Body of pancreas (tissue), 4 donors: Measurements from ENCODE around the gene SLC41A1. TPM values are rescaled to one million over a fixed set of nuclear protein-coding genes. Genes with fewer than 3 reads are reported as not detected.
A peak's percentile ranks its signal among the peaks of the same experiment; 100 is the strongest.

Experiments
- ATAC-seq: fragments of 150-250 bp; one replicate; pipeline ENCODE4 v1.9.1; 2016
- DNase-seq, 4 donors: peaks; one replicate each; pipeline ENCODE4 v3.0.0-alpha.2; 2019
- H3K27ac ChIP-seq, 4 donors: fragments of 200-600 bp; sonication (generic); 1 replicate in 3 of 4; 2 replicates in 1 of 4; pipeline versions ENCODE4 v1.5.1 to v1.6.1; 2016 to 2019; ENCODE audit warnings: mild to moderate bottlenecking in 1 of 4, mixed read lengths in 1 of 4, moderate library complexity in 1 of 4
- H3K27me3 ChIP-seq, 2 donors: fragments of 200-600 bp; sonication (generic); one replicate each; pipeline ENCODE4 v1.6.0; 2016; ENCODE audit warnings: mild to moderate bottlenecking in 1 of 2
- H3K36me3 ChIP-seq, 2 donors: fragments of 200-600 bp; sonication (generic); replicated peaks in 1 of 2; 2 replicates each; pipeline ENCODE4 v1.5.1; 2016; ENCODE audit warnings: low read depth in 2 of 2; ENCODE audit not compliant: insufficient read depth in 1 of 2
- H3K4me1 ChIP-seq: fragments of 200-600 bp; sonication (generic); one replicate; pipeline ENCODE4 v1.6.0; 2016
- H3K4me3 ChIP-seq, 2 donors: fragments of 200-600 bp; sonication (generic); 1 replicate in 1 of 2; 2 replicates in 1 of 2; pipeline ENCODE4 v1.5.1; 2016 to 2019
- H3K9me3 ChIP-seq, 3 donors: fragments of 200-600 bp; sonication (generic); 1 replicate in 2 of 3; 2 replicates in 1 of 3; pipeline ENCODE4 v1.5.1; 2016
- CTCF ChIP-seq, 7 experiments: fragments of 450-650 bp in 4 of 7; fragments of 200-600 bp in 3 of 7; sonication (generic) in 3 of 7; IDR thresholded peaks; one replicate each; pipeline ENCODE4 v1.5.1; 2016 to 2019; ENCODE audit warnings: antibody characterized with exemption in 7 of 7
- POLR2A ChIP-seq, 3 donors: fragments of 450-650 bp; IDR thresholded peaks; one replicate each; pipeline ENCODE4 v1.6.1; 2016; ENCODE audit warnings: antibody characterized with exemption in 3 of 3, mild to moderate bottlenecking in 2 of 3
- WGBS, 2 donors: methylation state at CpG; one replicate each; pipeline ENCODE4 v1.1.5; 2017; 5-methylcytosine and 5-hydroxymethylcytosine counted together
- intact Hi-C: fragments of 100-400 bp; cut with DNase I; formaldehyde crosslinking; loops from one replicate; pipeline ENCODE4 v1.15.1; 2023
- total RNA-seq, 2 donors: library from RNA; depleted of rRNA; stranded (reverse); fragments of >200 nt; gene quantifications; one replicate each; pipeline ENCODE4 v1.1.0, GENCODE V29; 2016

Gene SLC41A1
- total RNA-seq, 2 donors from 2014 or later, result 36.9 to 41.8 TPM

GRCh38 chr1:205739348-205740160 lies 73.4 kb downstream of the SLC41A1 start:
- H3K27ac ChIP-seq, result no peak overlapping the region
- intact Hi-C loops, result no loop called here
- TF ChIP-seq POLR2A (IDR thresholded peaks at IDR 0.05), result no peak
- TF ChIP-seq CTCF (IDR thresholded peaks at IDR 0.05), result peak in 1 of 7 experiments; percentile 6
- no peaks in the 10 kb centered on the region for H3K36me3 ChIP-seq
- H3K27me3 ChIP-seq, result no peaks in the 10 kb centered on the region
- no peaks in the 10 kb centered on the region for H3K9me3 ChIP-seq
- no peak for ATAC-seq
- DNase-seq, result no peak
- H3K4me3 ChIP-seq, result no peak overlapping the region
- WGBS, 2 donors, result 71 to 72% methylated on average over 5 of the region's 5 CpGs
- peaks cover 20% of the 10 kb centered on the region for H3K4me1 ChIP-seq

Other genes starting within 250 kb of the SLC41A1 start
- gene ELK4, start 181.2 kb downstream of the SLC41A1 start, total RNA-seq, result 10 to 100 TPM; 16.6 to 17.8 TPM
- gene SLC45A3, start 132.7 kb downstream of the SLC41A1 start, total RNA-seq, result 1 to 10 TPM; 1.3 to 1.6 TPM
- 10 to 100 TPM; 37.6 to 39.2 TPM for gene NUCKS1, start 63.0 kb downstream of the SLC41A1 start, total RNA-seq
- 10 to 100 TPM in 1 of 2 donors, 1 to 10 TPM in 1; 7.6 to 11.2 TPM for gene RAB29, start 37.7 kb downstream of the SLC41A1 start, total RNA-seq
- 100 to 1,000 TPM in 1 of 2 donors, 10 to 100 TPM in 1; 13.0 to 103 TPM for gene PM20D1, start 36.9 kb upstream of the SLC41A1 start, total RNA-seq
- gene SLC26A9, start 130.3 kb upstream of the SLC41A1 start, total RNA-seq, result 1 to 10 TPM in 1 of 2 donors, under 1 TPM in 1; 0.78 to 1.6 TPM
- gene RAB7B, start 190.2 kb upstream of the SLC41A1 start, total RNA-seq, result under 1 TPM in 1 of 2 donors, not detected in 1; 0.78 TPM
- gene CTSE, start 210.7 kb upstream of the SLC41A1 start, total RNA-seq, result 10 to 100 TPM in 1 of 2 donors, 1 to 10 TPM in 1; 4.9 to 28.3 TPM
- gene RHEX, start 240.0 kb upstream of the SLC41A1 start, total RNA-seq, result under 1 TPM in 1 of 2 donors, not detected in 1; 0.52 TPM